Ovary (tissue), 9 donors: ENCODE data around the gene ASPSCR1. TPM values are rescaled to one million over a fixed set of nuclear protein-coding genes. Genes with fewer than 3 reads are reported as not detected.

Experiments
- DNase-seq, 5 donors: peaks; one replicate each; pipeline ENCODE4 v3.0.0-alpha.2; 2019 to 2020
- H3K27ac ChIP-seq, 2 donors: fragments of 200-600 bp; one replicate each; pipeline versions ENCODE4 v1.5.1 to v1.8.0; 2019 to 2022
- H3K27me3 ChIP-seq: fragments of 200-600 bp; one replicate; pipeline ENCODE4 v1.8.0; 2022
- H3K36me3 ChIP-seq: fragments of 200-600 bp; sonication (generic); one replicate; pipeline ENCODE4 v1.5.1; 2019
- H3K4me1 ChIP-seq: one replicate; pipeline ENCODE4 v1.8.1; 2013; ENCODE audit warnings: mild to moderate bottlenecking, moderate library complexity; ENCODE audit not compliant: insufficient read depth
- H3K4me3 ChIP-seq: fragments of 200-600 bp; sonication (generic); one replicate; pipeline ENCODE4 v1.5.1; 2017
- H3K9me3 ChIP-seq, 2 donors: fragments of 200-600 bp in 1 of 2; sonication (generic) in 1 of 2; one replicate each; pipeline versions ENCODE4 v1.5.1 to v1.8.1; 2013 to 2019; ENCODE audit warnings: mild to moderate bottlenecking in 1 of 2, moderate library complexity in 1 of 2
- CTCF ChIP-seq, 3 donors: fragments of 450-650 bp in 2 of 3; fragments of 200-600 bp in 1 of 3; IDR thresholded peaks; one replicate each; pipeline versions ENCODE4 v1.5.1 to v1.8.0; 2016 to 2022; ENCODE audit warnings: antibody characterized with exemption in 3 of 3, mild to moderate bottlenecking in 1 of 3
- EP300 ChIP-seq: sonication (generic); formaldehyde crosslinking; IDR thresholded peaks from one replicate; pipeline ENCODE4 v1.6.1; 2017; ENCODE audit warnings: antibody characterized with exemption
- POLR2A ChIP-seq: fragments of 450-650 bp; IDR thresholded peaks from one replicate; pipeline ENCODE4 v1.6.1; 2017; ENCODE audit warnings: antibody characterized with exemption, mild to moderate bottlenecking, moderate library complexity
- WGBS, 3 donors: extraction: QIAGEN DNeasy Blood & Tissue Kit in 1 of 3; methylation state at CpG; one replicate each; pipeline versions ENCODE4 v1.1.5 to v1.1.7; 2013 to 2017; 5-methylcytosine and 5-hydroxymethylcytosine counted together
- intact Hi-C, 4 donors: fragments of 100-400 bp; cut with DNase I; formaldehyde crosslinking; loops; one replicate each; pipeline versions ENCODE4 v1.11.0 to v1.15.1; 2022 to 2023
- polyA plus RNA-seq, 2 donors: library from polyadenylated mRNA; stranded (reverse); fragments of 200-250 nt in 1 of 2; fragments of 350-450 nt in 1 of 2; fragmentation: Illumina TruSeq in 1 of 2; extraction: RNeasy Lipid Tissue Mini Kit (QIAGEN cat#74804) in 1 of 2; gene quantifications; one replicate each; pipeline ENCODE4 v1.2.3, GENCODE V29; 2013 to 2014
- total RNA-seq, 7 donors: library from RNA; depleted of rRNA in 2 of 7; stranded (reverse); fragments of >200 nt in 2 of 7; fragmentation: NEBNext Ultra II Directional in 3 of 7; extraction: Animal tissue kit (Norgen Biotek cat#: 25700) in 3 of 7; gene quantifications; one replicate each; pipeline versions ENCODE4 v1.1.0 to v1.2.4, GENCODE V29; 2016 to 2023
- donor health status: DM: no; HTN: no; CAD: no; lungs with moderate emphysema.
- donor health status: DM: no; HTN: no; CAD: no.
- donor health status: Bipolar disorder and iron deficiency.
- donor health status: DM: yes; HTN: yes; CAD: no.
- donor health status: DM: no; HTN: no; CAD: no.
- donor health status: DM: yes; HTN: yes; CAD: no.

ASPSCR1 gene
- total and polyA plus RNA-seq, 9 donors = 1.6 to 39.9 (median 24.3) TPM

GRCh38 chr17:81993729-81994592 lies 16.5 kb downstream of the ASPSCR1 start:
- intact Hi-C loops = loop anchor here in 1 of 4 donors (10.0 kb wide), 1 partner anchor 61 kb away; the partner anchor contains the start of genes GPS1 and RFNG
- WGBS, 3 donors = 91 to 94% (median 91%) methylated on average over 36 to 37 of the region's 37 CpGs
- no peaks in the 10 kb centered on the region for H3K27me3 ChIP-seq
- no peaks in the 10 kb centered on the region for H3K36me3 ChIP-seq
- no peak for DNase-seq
- H3K27ac ChIP-seq = no peak overlapping the region
- H3K4me1 ChIP-seq = no peaks in the 10 kb centered on the region
- no peak overlapping the region for H3K4me3 ChIP-seq
- no peaks in the 10 kb centered on the region for H3K9me3 ChIP-seq
- TF ChIP-seq CTCF (IDR thresholded peaks at IDR 0.05) (no peak), POLR2A (no peak), EP300 (no peak)

- DNase-seq = no peak
- Histone ChIP-seq H3K27me3 (no peaks in the 10 kb centered on the region), H3K4me3 (no peak overlapping the region), H3K9me3 (no peaks in the 10 kb centered on the region), H3K36me3 (no peaks in the 10 kb centered on the region), H3K4me1 (no peaks in the 10 kb centered on the region), H3K27ac (no peak overlapping the region)
- TF ChIP-seq EP300 = no peak
- TF ChIP-seq POLR2A = no peak
- no peak for TF ChIP-seq CTCF (IDR thresholded peaks at IDR 0.05)
- WGBS, 3 donors = 89 to 91% (median 91%) methylated on average over 38 to 39 of the region's 39 CpGs
- intact Hi-C loops = loop anchor here in 1 of 4 donors (10.0 kb wide), 1 partner anchor 60 kb away; the partner anchor contains the start of genes GPS1 and RFNG
Observed at GRCh38 chr17:81994593-81995462, 17.4 kb downstream of the ASPSCR1 start.

GRCh38 chr17:81995463-81996231 lies 18.2 kb downstream of the ASPSCR1 start:
- intact Hi-C loops = loop anchor here in 1 of 4 donors (10.0 kb wide), 1 partner anchor 59 kb away; the partner anchor contains the start of genes GPS1 and RFNG
- no peak overlapping the region for H3K4me3 ChIP-seq
- no peak for TF ChIP-seq POLR2A
- TF ChIP-seq CTCF (IDR thresholded peaks at IDR 0.05) = no peak
- TF ChIP-seq EP300 = no peak
- H3K36me3 ChIP-seq = no peaks in the 10 kb centered on the region
- DNase-seq = no peak
- WGBS, 3 donors = 93 to 95% (median 94%) methylated on average over 29 of the region's 29 CpGs
- no peaks in the 10 kb centered on the region for H3K27me3 ChIP-seq
- H3K9me3 ChIP-seq = no peaks in the 10 kb centered on the region
- H3K27ac ChIP-seq = no peak overlapping the region
- H3K4me1 ChIP-seq = no peaks in the 10 kb centered on the region
